GM18868 (cell line): ENCODE measurements around the gene ZNF783.
"Not testable (repeated sequence)": the region's sequence is repeated elsewhere in the genome, so short reads cannot be mapped to it uniquely, and the experiment has no call there.

Source experiments
- ATAC-seq: cut with Tn5 transposase; IDR thresholded peaks from one replicate; pipeline ENCODE4 v1.9.1; 2021; ENCODE audit warnings: mild to moderate bottlenecking, moderate library complexity; ENCODE audit not compliant: unreplicated experiment

The ZNF783 gene

DNA sequence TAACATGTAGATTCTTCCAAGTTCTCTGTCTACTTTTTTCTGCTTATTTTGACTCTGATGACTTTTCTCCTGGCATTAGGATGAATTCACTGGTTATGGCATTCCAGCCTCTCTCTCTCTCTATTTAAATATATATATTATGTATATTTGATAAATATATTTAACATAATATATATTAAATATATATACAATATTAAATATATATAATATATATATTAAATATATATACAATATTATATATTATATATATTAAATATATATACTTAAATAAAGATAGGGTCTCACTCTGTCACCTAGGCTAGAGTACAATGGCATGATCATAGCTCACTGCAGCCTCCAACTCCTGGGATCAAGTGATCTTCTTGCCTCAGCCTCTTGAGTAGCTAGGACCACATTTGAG lies 60.7 kb downstream of the ZNF783 start:
- no peak for ATAC-seq

DNA sequence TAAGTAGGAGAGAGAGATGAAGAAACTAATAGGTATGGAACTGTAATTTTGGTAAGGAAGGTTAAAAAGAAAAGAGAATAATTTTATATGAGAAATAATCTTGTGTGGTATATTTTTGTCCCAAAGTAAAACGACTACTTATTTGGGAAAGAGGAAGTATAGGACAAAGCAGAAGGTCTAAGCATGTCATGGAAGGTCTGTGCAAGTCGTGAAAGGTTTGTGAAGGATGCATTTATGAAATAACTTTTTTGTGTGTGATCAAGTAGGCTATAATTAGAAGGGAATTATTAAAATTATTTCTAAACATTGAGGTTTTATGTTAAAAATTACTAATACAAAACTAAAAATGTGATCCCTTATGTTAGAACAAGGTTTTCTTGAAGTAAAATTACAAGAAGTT lies 63.3 kb downstream of the ZNF783 start:
- ATAC-seq: no peak

GRCh38 chr7:149329265-149329664 lies 67.3 kb downstream of the ZNF783 start:
- ATAC-seq: no peak

DNA sequence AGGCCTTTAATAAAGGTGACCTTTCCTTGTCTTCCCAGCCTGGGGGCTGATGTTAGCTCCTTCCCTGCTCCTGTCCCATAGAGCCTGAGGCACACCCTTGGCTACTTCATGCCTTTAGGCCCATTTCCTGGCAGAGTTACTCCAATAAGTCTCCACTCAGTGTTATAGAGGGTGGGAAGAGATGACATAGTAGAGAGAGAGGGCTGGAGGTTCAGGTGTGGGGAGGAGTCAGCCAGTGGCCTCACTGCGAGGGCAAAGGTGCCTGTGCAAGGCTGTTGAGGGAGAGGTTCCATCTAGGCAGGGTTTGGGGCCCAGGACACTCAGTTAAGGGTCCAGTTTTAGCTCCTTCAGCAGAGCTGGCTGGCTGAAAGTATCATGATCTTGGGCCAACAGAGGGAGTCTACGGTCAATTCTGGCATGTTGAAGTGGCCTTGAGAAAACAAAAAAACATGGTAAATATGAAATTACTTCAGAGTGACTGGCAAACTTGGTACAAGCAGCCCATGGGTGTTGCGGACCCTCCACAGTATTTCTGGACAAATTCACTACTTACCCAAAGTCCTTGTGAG lies 67.9 kb downstream of the ZNF783 start:
- ATAC-seq: no peak

DNA sequence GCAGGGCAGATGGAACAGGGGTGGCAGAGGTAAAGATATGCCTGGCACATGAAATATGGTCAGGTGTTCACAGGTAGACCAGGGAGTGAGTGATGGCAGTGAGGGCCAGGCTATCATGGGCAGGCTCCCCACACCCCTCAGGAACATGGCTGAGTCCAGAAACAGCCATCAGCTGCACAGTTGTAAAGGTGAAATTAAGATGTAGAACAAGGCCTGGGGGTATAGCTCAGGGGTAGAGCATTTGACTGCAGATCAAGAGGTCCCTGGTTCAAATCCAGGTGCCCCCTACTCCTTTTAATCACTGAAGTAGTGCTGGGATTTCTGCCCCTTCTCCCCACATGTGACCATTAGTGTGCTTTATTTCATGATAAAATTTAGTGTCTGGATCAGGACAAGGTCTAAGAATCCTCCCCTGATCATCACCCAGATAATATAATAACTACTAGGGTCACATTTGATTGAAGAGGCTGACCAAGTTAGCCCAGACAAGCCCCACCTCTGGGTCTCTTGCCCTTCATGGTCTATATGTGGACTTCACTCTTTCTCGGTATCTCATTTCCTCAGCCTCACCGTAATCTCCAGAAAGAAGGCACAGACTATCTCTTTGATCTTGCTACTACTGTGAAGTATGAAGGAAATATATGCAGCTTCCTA lies 69.0 kb downstream of the ZNF783 start:
- no peak for ATAC-seq

GRCh38 chr7:149332602-149333320 lies 70.8 kb downstream of the ZNF783 start:
- ATAC-seq: not testable (repeated sequence)

DNA sequence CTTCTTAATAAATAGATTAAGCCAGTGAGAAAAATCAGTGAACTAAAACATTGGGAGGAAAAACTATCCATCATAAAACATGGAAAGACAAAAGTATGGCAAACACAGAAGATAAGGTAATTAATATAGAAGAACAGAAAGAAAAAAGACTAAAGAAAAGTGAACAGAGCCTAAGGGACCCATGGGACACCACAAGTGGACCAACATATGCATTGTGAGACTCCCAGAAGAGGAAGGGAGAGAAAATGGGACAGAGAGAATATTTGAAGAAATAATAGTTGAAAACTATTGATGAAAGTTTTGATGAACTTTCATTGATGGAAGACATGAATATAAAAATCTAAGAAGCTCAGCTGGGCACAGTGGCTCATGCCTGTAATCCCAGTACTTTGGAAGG lies 71.3 kb downstream of the ZNF783 start:
- no peak for ATAC-seq

- no peak for ATAC-seq
These were observed 72.2 kb downstream of the ZNF783 start for GRCh38 chr7:149334219-149334618.
